H1 (cell line): ENCODE data around the gene PRAMEF15.
"Not testable (repeated sequence)": the region's sequence is repeated elsewhere in the genome, so short reads cannot be mapped to it uniquely, and the experiment has no call there.

ENCODE experiments used
- ATF3 ChIP-seq: IDR thresholded peaks from 2 replicates; pipeline ENCODE4 v1.6.1; 2011; ENCODE audit warnings: low read depth, mild to moderate bottlenecking, low read length; ENCODE audit not compliant: insufficient read depth
- BRCA1 ChIP-seq: IDR thresholded peaks from 2 replicates; pipeline ENCODE4 v1.6.1; 2012; ENCODE audit warnings: low read depth, low read length, improper control_type of control experiment
- CBX8 ChIP-seq: fragments of 300-800, 300-1000 bp; sonication (generic); IDR thresholded peaks from 2 replicates; pipeline ENCODE4 v1.7.1; 2016; ENCODE audit warnings: low read depth, low read length, borderline replicate concordance
- CHD2 ChIP-seq: IDR thresholded peaks from 2 replicates; pipeline ENCODE4 v1.6.1; 2012; ENCODE audit warnings: low read length, improper control_type of control experiment
- EZH2 ChIP-seq: fragments of 200-600 bp; sonication (generic); IDR thresholded peaks from 2 replicates; pipeline ENCODE4 v1.7.1; 2012; ENCODE audit warnings: low read depth, mild to moderate bottlenecking, moderate library complexity, low read length, inconsistent platforms; ENCODE audit not compliant: severe bottlenecking
- GTF2F1 ChIP-seq: IDR thresholded peaks from 2 replicates; pipeline ENCODE4 v1.6.1; 2012; ENCODE audit warnings: low read depth, low read length, improper control_type of control experiment, borderline replicate concordance
- JUND ChIP-seq: IDR thresholded peaks from 2 replicates; pipeline ENCODE4 v1.6.1; 2011; ENCODE audit warnings: mild to moderate bottlenecking, improper control_type of control experiment, low read length
- POLR2A ChIP-seq, 2 experiments: IDR thresholded peaks; 1 replicate in 1 of 2; 2 replicates in 1 of 2; pipeline ENCODE4 v1.6.1; 2011; ENCODE audit warnings: low read depth in 2 of 2, low read length in 2 of 2, mild to moderate bottlenecking in 2 of 2; ENCODE audit errors: control extremely low read depth in 1 of 2
- POLR2AphosphoS5 ChIP-seq: IDR thresholded peaks from 2 replicates; pipeline ENCODE4 v1.6.1; 2011; ENCODE audit warnings: low read depth, low read length
- SP1 ChIP-seq: IDR thresholded peaks from 2 replicates; pipeline ENCODE4 v1.6.1; 2011; ENCODE audit warnings: low read depth, low read length
- SUZ12 ChIP-seq: fragments of 200-600 bp; sonication (generic); IDR thresholded peaks from 2 replicates; pipeline ENCODE4 v1.6.1; 2012; ENCODE audit warnings: mild to moderate bottlenecking, inconsistent platforms, low read length, moderate library complexity, mixed read lengths
- USF2 ChIP-seq: IDR thresholded peaks from 2 replicates; pipeline ENCODE4 v1.6.1; 2011; ENCODE audit warnings: low read length, improper control_type of control experiment
- TF ChIP-seq, protein P1 (sequence below), 3 experiments: IDR thresholded peaks; 1 replicate in 2 of 3; 2 replicates in 1 of 3; pipeline versions ENCODE4 v1.5.1 to v1.6.1; 2011; ENCODE audit warnings: low read length in 3 of 3, mild to moderate bottlenecking in 3 of 3, inconsistent platforms in 2 of 3, low read depth in 1 of 3, moderate library complexity in 1 of 3; ENCODE audit not compliant: insufficient read depth in 1 of 3; ENCODE audit errors: control extremely low read depth in 1 of 3
- TF ChIP-seq, protein P2 (sequence below): IDR thresholded peaks from 2 replicates; pipeline ENCODE4 v1.6.1; 2012; ENCODE audit warnings: low read length, inconsistent platforms

DNA sequence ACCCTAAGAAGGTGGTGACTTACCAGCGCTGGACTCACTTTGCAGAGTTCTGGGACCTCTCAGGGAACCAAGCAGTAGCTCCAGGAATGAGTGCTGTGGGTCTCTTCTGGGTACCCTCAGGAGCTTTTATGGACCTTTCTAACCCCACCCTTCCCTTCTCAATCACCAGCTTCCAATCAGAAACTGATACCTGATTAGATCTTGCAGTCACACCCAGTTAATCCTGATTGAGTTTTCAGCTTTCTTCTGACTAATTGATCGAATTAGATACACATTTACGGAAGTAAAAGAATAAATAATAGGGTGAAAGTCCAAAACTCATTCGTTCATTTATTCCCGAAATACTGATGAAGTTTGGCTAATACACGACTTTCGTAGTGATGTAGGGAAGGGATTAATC lies 31.7 kb downstream of the PRAMEF15 start, which contains the start of gene PRAMEF14:
- TF ChIP-seq POLR2A (IDR thresholded peaks at IDR 0.05; ENCODE audit: control extremely low read depth in 1 of 2, low read depth in 2 of 2, low read length in 2 of 2); ATF3; SP1; SUZ12; POLR2AphosphoS5; EZH2; BRCA1; CHD2; USF2; GTF2F1; JUND; CBX8: not testable (repeated sequence)
- TF ChIP-seq, protein P1, sequence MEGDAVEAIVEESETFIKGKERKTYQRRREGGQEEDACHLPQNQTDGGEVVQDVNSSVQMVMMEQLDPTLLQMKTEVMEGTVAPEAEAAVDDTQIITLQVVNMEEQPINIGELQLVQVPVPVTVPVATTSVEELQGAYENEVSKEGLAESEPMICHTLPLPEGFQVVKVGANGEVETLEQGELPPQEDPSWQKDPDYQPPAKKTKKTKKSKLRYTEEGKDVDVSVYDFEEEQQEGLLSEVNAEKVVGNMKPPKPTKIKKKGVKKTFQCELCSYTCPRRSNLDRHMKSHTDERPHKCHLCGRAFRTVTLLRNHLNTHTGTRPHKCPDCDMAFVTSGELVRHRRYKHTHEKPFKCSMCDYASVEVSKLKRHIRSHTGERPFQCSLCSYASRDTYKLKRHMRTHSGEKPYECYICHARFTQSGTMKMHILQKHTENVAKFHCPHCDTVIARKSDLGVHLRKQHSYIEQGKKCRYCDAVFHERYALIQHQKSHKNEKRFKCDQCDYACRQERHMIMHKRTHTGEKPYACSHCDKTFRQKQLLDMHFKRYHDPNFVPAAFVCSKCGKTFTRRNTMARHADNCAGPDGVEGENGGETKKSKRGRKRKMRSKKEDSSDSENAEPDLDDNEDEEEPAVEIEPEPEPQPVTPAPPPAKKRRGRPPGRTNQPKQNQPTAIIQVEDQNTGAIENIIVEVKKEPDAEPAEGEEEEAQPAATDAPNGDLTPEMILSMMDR (IDR thresholded peaks at IDR 0.05; ENCODE audit: control extremely low read depth in 1 of 3, insufficient read depth in 1 of 3, low read depth in 1 of 3, low read length in 3 of 3) = not testable (repeated sequence)
- TF ChIP-seq, protein P2, sequence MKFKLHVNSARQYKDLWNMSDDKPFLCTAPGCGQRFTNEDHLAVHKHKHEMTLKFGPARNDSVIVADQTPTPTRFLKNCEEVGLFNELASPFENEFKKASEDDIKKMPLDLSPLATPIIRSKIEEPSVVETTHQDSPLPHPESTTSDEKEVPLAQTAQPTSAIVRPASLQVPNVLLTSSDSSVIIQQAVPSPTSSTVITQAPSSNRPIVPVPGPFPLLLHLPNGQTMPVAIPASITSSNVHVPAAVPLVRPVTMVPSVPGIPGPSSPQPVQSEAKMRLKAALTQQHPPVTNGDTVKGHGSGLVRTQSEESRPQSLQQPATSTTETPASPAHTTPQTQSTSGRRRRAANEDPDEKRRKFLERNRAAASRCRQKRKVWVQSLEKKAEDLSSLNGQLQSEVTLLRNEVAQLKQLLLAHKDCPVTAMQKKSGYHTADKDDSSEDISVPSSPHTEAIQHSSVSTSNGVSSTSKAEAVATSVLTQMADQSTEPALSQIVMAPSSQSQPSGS = not testable (repeated sequence)
